Glutamatergic neuron (in vitro differentiated cells): ENCODE results near the gene FGD1. TPM values are rescaled to one million over a fixed set of nuclear protein-coding genes. Genes with fewer than 3 reads are reported as not detected.

Source experiments
- DNase-seq: peaks from one replicate; pipeline ENCODE4 v3.0.0; 2022
- H3K27ac Mint-ChIP-seq: one replicate; pipeline ENCODE4 v1.8.0; 2020; ENCODE audit warnings: mild to moderate bottlenecking, mixed read lengths, inconsistent platforms; ENCODE audit not compliant: unreplicated experiment
- H3K27me3 Mint-ChIP-seq: one replicate; pipeline ENCODE4 v1.8.0; 2020; ENCODE audit warnings: mild to moderate bottlenecking, moderate library complexity, mixed read lengths, inconsistent platforms; ENCODE audit not compliant: unreplicated experiment
- H3K36me3 Mint-ChIP-seq: one replicate; pipeline ENCODE4 v1.8.0; 2020; ENCODE audit warnings: mild to moderate bottlenecking, mixed read lengths, inconsistent platforms; ENCODE audit not compliant: unreplicated experiment
- H3K4me1 Mint-ChIP-seq: one replicate; pipeline ENCODE4 v1.8.0; 2020; ENCODE audit warnings: mild to moderate bottlenecking, low read depth, mixed read lengths, inconsistent platforms; ENCODE audit not compliant: unreplicated experiment
- H3K4me3 Mint-ChIP-seq: one replicate; pipeline ENCODE4 v1.8.0; 2020; ENCODE audit warnings: mild to moderate bottlenecking, mixed read lengths, inconsistent platforms; ENCODE audit not compliant: unreplicated experiment
- H3K9me3 Mint-ChIP-seq: one replicate; pipeline ENCODE4 v1.8.0; 2020; ENCODE audit warnings: mild to moderate bottlenecking, moderate library complexity, mixed read lengths, inconsistent platforms; ENCODE audit not compliant: unreplicated experiment
- total RNA-seq: library from RNA; stranded (reverse); fragmentation: NEBNext Ultra II Directional; extraction: Animal tissue kit (Norgen Biotek cat#: 25700); gene quantifications from one replicate; pipeline ENCODE4 v1.2.1, GENCODE V29; 2021; ENCODE audit not compliant: unreplicated experiment
- TF ChIP-seq, protein P1 (sequence below): fragments of 200-600 bp; sonication (generic); IDR thresholded peaks from one replicate; pipeline ENCODE4 v1.5.0; 2021; ENCODE audit not compliant: partially characterized antibody, unreplicated experiment

Gene FGD1
- total RNA-seq, 1 donor from 2014 or later, result 18.8 TPM

DNA sequence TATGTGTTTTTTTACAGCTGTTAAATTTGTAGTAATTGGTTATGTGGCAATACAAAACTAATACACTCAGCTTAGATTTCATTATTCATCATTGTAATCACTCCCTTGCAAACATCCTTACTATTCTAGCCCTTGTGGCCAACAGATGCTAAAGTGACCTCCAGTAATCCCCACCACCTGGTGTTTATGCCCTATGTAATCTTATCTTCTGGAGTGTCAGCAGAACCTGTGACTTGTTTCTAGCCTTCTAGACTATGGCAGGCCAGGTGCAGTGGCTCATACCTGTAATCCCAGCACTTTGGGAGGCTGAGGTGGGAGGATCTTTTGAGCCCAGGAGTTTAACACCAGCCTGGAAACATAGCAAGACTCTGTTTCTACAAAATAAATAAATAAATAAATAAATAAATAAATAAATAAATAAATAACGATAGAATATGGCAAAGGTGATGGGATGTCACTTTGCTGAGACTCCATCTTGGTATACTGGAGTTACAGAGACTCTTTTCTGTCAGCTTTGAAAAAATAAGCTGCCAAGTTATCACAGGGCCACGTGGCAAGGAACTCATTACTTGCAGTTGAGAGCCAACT, 68.1 kb downstream of the FGD1 start:
- DNase-seq, result no peak
- Mint-ChIP-seq H3K36me3 (no peaks in the 10 kb centered on the region), H3K4me3 (no peak overlapping the region), H3K27me3 (no peaks in the 10 kb centered on the region), H3K4me1 (no peaks in the 10 kb centered on the region), H3K9me3 (peaks cover 1% of the 10 kb centered on the region), H3K27ac (no peak overlapping the region)
- TF ChIP-seq, protein P1, sequence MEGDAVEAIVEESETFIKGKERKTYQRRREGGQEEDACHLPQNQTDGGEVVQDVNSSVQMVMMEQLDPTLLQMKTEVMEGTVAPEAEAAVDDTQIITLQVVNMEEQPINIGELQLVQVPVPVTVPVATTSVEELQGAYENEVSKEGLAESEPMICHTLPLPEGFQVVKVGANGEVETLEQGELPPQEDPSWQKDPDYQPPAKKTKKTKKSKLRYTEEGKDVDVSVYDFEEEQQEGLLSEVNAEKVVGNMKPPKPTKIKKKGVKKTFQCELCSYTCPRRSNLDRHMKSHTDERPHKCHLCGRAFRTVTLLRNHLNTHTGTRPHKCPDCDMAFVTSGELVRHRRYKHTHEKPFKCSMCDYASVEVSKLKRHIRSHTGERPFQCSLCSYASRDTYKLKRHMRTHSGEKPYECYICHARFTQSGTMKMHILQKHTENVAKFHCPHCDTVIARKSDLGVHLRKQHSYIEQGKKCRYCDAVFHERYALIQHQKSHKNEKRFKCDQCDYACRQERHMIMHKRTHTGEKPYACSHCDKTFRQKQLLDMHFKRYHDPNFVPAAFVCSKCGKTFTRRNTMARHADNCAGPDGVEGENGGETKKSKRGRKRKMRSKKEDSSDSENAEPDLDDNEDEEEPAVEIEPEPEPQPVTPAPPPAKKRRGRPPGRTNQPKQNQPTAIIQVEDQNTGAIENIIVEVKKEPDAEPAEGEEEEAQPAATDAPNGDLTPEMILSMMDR, result no peak

DNA sequence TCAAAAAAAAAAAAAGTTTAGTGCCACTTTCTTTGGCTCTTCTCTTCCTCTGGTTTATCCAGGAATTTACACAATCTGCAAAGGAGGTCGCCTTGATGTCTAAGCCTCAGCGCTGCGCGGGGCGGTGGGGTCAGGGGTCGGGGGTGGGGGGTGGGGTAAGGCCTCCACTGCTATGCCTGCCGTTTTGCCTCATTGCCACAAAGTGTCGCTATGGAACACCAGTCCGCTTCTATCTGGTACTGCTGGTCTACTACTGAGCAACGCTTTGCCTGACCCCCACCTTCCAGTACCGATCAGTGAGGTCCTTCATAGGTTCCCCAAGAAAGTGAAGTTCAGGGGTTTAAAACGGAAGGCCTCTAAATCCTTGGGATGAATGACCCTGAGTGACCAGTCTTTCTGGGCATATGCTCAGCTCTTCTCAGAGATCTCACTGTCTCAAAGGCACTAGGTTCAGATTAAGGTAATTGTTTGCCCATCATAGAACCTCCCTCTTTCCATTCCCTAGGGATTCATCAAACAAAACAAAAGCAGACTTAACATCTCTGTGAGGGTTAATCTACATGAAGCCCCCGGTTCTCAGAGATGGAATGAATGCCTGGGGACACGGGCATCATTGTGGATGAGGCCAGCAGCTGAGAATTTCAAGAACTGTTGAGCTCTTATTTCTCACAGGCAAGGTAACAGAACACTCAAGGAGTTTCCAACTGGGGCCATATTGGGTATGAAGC, 72.7 kb downstream of the FGD1 start:
- Mint-ChIP-seq H3K36me3 (no peaks in the 10 kb centered on the region), H3K27ac (no peak overlapping the region), H3K4me3 (no peak overlapping the region), H3K9me3 (peaks cover 1% of the 10 kb centered on the region), H3K4me1 (no peaks in the 10 kb centered on the region), H3K27me3 (peaks cover 1% of the 10 kb centered on the region)
- peak; percentile 22 for DNase-seq
- TF ChIP-seq, protein P1, result no peak

DNA sequence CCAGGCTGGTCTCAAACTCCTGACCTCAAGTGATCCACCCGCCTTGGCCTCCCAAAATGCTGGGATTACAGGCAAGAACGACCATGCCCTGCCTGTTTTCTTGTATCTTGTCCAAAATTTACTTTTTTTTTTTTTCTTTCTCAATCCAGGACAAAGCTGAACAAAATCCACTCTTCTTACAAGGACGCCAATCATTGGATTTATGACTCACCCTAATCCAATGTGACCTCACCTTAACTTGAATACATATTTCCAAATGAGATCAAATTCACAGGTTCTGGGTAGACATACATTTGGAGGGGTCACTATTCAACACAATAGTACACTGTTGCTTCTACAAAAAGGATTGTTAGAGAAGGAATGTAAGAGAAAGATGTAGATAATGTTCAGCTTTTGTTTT, 73.9 kb downstream of the FGD1 start:
- DNase-seq, result no peak
- no peak overlapping the region for H3K4me3 Mint-ChIP-seq
- H3K36me3 Mint-ChIP-seq, result no peaks in the 10 kb centered on the region
- peaks cover 1% of the 10 kb centered on the region for H3K27me3 Mint-ChIP-seq
- no peaks in the 10 kb centered on the region for H3K4me1 Mint-ChIP-seq
- TF ChIP-seq, protein P1, result no peak
- peaks cover 1% of the 10 kb centered on the region for H3K9me3 Mint-ChIP-seq
- H3K27ac Mint-ChIP-seq, result no peak overlapping the region

DNA sequence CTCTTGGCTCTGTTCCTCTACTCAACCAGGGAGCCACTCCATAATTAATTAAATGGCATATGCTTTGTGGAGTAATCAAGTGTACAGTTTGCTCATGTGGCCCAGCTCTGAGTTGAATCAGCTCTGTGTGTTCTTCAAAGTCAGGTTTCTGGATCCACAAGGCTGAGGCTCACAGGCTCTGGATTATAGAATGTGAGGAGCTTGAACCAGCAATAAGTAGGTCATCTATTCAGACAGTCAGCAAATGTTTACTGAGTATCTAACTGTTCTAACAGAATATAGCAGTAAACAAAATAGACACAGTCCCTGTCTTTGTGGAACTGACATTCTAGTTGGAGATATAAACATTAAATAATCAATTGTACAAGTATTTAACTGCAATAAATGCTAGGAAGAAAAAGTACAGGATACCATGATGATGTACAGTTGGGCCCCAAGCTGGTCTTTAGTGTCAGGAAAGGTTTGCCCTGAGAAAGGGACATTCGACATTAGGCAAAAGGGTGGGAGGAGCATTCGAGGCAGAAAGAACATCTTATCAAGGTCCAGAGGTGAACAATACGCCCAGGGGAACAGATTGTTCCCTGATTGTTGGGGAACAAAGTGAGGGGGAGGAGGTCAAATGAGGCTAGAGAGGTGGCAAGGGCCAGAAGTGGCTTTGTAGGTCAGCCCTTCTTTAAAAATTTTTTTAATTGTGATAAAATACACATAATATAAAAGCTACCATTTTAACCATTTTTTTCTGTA, 76.3 kb downstream of the FGD1 start:
- Mint-ChIP-seq H3K9me3 (peaks cover 1% of the 10 kb centered on the region), H3K4me3 (no peak overlapping the region), H3K36me3 (no peaks in the 10 kb centered on the region), H3K27me3 (peaks cover 1% of the 10 kb centered on the region), H3K4me1 (peaks cover 2% of the 10 kb centered on the region), H3K27ac (no peak overlapping the region)
- DNase-seq, result no peak
- TF ChIP-seq, protein P1, result no peak

DNA sequence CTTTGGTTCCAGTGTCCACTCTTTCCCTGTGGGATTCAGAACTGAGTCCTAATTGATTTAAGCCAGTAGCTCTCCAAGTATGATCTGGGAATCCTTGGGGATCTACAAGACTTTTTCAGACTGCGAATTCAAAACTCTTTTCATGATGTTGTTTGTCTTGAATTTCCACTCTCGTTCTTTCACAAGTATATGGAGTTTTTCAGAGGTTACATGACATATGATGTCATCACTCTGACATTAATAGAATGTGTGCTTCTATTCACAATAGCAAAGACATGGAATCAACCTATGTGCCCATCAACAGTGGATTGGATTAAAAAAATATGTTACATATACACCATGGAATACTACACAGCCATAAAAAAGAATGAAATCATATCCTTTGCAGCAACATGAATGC, 79.1 kb downstream of the FGD1 start:
- Mint-ChIP-seq H3K9me3 (no peaks in the 10 kb centered on the region), H3K27me3 (peaks cover 4% of the 10 kb centered on the region), H3K4me1 (peaks cover 2% of the 10 kb centered on the region), H3K4me3 (no peak overlapping the region), H3K27ac (no peak overlapping the region), H3K36me3 (no peaks in the 10 kb centered on the region)
- TF ChIP-seq, protein P1, result no peak
- no peak for DNase-seq
